Activated B cell treated with CpG ODN at 0.5 μM for 24 hours (primary cell): ENCODE data around the gene ARL16. TPM values are rescaled to one million over a fixed set of nuclear protein-coding genes. Genes with fewer than 3 reads are reported as not detected.

ENCODE experiments used
- ATAC-seq: fragments of 200-7000 bp; cut with Tn5 transposase; one replicate; pipeline ENCODE4 v1.10.0; 2021; ENCODE audit warnings: low read depth, mild to moderate bottlenecking, moderate library complexity
- CTCF ChIA-PET: fragments of 350-600 bp; sonication (Branson Sonifier 250); formaldehyde crosslinking; loops from one replicate; lab custom pipeline; 2021; ENCODE audit warnings: antibody characterized with exemption; lab: Charles Lee
- POLR2A ChIA-PET: fragments of 350-600 bp; sonication (Branson Sonifier 250); formaldehyde crosslinking; loops from one replicate; lab custom pipeline; 2021; ENCODE audit warnings: antibody characterized with exemption; lab: Charles Lee
- DNase-seq: peaks from one replicate; pipeline ENCODE4 v3.0.0; 2022
- H3K27ac Mint-ChIP-seq: one replicate; pipeline ENCODE4 v1.8.0; 2020; ENCODE audit warnings: mixed read lengths
- H3K27me3 Mint-ChIP-seq: one replicate; pipeline ENCODE4 v1.8.0; 2021; ENCODE audit warnings: mixed read lengths
- H3K36me3 Mint-ChIP-seq: one replicate; pipeline ENCODE4 v1.8.0; 2021; ENCODE audit warnings: low read depth, mixed read lengths
- H3K4me1 Mint-ChIP-seq: one replicate; pipeline ENCODE4 v1.8.0; 2021; ENCODE audit warnings: mixed read lengths
- H3K4me3 Mint-ChIP-seq: one replicate; pipeline ENCODE4 v1.8.0; 2020; ENCODE audit warnings: mild to moderate bottlenecking, mixed read lengths
- H3K9me3 Mint-ChIP-seq: one replicate; pipeline ENCODE4 v1.8.0; 2020; ENCODE audit warnings: mixed read lengths
- CTCF ChIP-seq: fragments of 200-600 bp; IDR thresholded peaks from one replicate; pipeline ENCODE4 v1.8.0; 2022; ENCODE audit warnings: antibody characterized with exemption, mild to moderate bottlenecking
- intact Hi-C: fragments of 100-400 bp; cut with micrococcal nuclease; formaldehyde crosslinking; loops from one replicate; pipeline ENCODE4 v1.15.1; 2024
- total RNA-seq: library from RNA; stranded (reverse); gene quantifications from 2 replicates; pipeline ENCODE4 v1.2.3, GENCODE V29; 2022

Gene ARL16
- total RNA-seq, 1 donor from 2014 or later: 33.3 TPM

DNA sequence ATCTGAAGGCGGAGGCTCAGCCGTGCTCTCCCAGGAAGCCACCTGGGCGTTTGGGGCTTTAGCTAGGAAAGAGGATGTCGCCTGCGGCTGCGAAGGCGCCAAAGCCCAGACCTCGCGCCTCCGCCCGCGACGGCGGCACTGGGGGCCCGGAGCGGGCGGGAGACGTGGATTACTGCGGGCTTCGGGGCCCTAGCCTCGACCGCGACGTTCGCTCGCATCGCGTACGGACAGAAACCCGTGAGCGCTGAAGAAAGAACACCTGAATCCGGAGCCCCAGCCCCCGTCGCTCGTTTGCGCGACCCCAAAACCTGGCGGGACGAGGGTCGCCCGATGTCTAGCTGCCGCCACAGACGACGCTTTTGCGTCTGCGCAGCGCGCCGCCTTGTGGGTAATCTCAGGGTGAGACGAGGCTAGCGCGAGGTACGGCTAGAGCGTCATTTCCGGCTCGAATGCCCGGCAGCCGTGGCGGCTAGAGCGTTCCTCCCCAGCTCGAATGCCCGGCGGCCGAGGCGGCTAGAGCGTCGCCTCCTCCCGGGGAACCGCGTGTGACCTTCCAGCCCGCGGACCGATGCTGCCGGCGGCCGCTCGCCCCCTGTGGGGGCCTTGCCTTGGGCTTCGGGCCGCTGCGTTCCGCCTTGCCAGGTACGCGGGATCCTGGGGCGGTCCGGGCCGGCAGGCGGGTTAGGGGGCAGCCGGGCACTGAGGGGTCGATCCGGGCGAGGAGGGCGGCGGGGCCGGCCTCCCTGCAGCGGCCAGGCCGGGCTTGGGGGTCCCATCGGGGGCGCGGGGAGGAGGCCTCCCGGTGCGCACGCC lies 19.5 kb upstream of the ARL16 start, which contains the start of gene MRPL12:
Gene MRPL12, plus strand, starts transcription at position 434 of the 813 bp plus-strand sequence. Its CDS starts 135 bp downstream, at position 569.
- ChIA-PET POLR2A (interaction anchor here (0.6 to 3.4 kb wide), 21 partner anchors 8 to 480 kb away, joined by 3 to 39 read pairs (median 4); partner anchors contain the start of genes ACTG1, ARL16, CCDC137 and CEP131), CTCF (interaction anchor here (0.7 to 1.6 kb wide), 2 partner anchors 19 to 28 kb away, joined by 4 to 5 read pairs; partner anchors contain the start of genes ARL16 and HGS)
- H3K36me3 Mint-ChIP-seq: peaks cover 56% of the 10 kb centered on the region

GRCh38 chr17:81701288-81702071 lies 17.9 kb upstream of the ARL16 start:
- Mint-ChIP-seq H3K4me3 (peak overlapping the region; percentile 89), H3K9me3 (no peaks in the 10 kb centered on the region)
- CTCF ChIA-PET: interaction anchor here (1.6 to 1.8 kb wide), 2 partner anchors 18 to 26 kb away, joined by 3 to 4 read pairs; partner anchors contain the start of genes ARL16 and HGS

More for the DNA sequence above, 19.5 kb upstream of the ARL16 start, which contains the start of gene MRPL12:
- DNase-seq (peak; percentile 84), ATAC-seq (peak; percentile 94)
- no peaks in the 10 kb centered on the region for H3K9me3 Mint-ChIP-seq
- peak within 1 kb of the TSS; percentile 86 for H3K27ac Mint-ChIP-seq
- H3K4me1 Mint-ChIP-seq: peaks cover 38% of the 10 kb centered on the region
- H3K4me3 Mint-ChIP-seq: peak within 1 kb of the TSS; percentile 89
- no peaks in the 10 kb centered on the region for H3K27me3 Mint-ChIP-seq
- TF ChIP-seq CTCF: no peak
- intact Hi-C loops: loop anchor here (1.0 to 2.0 kb wide), 5 partner anchors 9 to 157 kb away; partner anchors contain the start of genes ARL16, CCDC137, MCRIP1 and OXLD1

GRCh38 chr17:81700353-81701287 lies 17.0 kb upstream of the ARL16 start:
- ChIA-PET CTCF (interaction anchor here (1.8 kb wide), 1 partner anchor 17 kb away, joined by 3 read pairs; the partner anchor contains the start of genes ARL16 and HGS), POLR2A (no interaction called here)
- Mint-ChIP-seq H3K4me3 (peak overlapping the region; percentile 89), H3K27ac (no peak overlapping the region), H3K4me1 (peaks cover 36% of the 10 kb centered on the region), H3K9me3 (no peaks in the 10 kb centered on the region), H3K27me3 (no peaks in the 10 kb centered on the region), H3K36me3 (peaks cover 64% of the 10 kb centered on the region)
- no peak for TF ChIP-seq CTCF
- no peak for ATAC-seq
- no peak for DNase-seq
- intact Hi-C loops: no loop called here

More at GRCh38 chr17:81701288-81702071, 17.9 kb upstream of the ARL16 start:
- Mint-ChIP-seq H3K36me3 (peaks cover 65% of the 10 kb centered on the region), H3K27me3 (no peaks in the 10 kb centered on the region), H3K27ac (peak overlapping the region; percentile 86), H3K4me1 (peaks cover 38% of the 10 kb centered on the region)
- POLR2A ChIA-PET: interaction anchor here (0.8 to 3.4 kb wide), 3 partner anchors 10 to 34 kb away, joined by 3 to 39 read pairs (median 25); partner anchors contain the start of genes ARL16, CCDC137, HGS and OXLD1
- intact Hi-C loops: loop anchor here (2.0 kb wide), 1 partner anchor 35 kb away; the partner anchor contains the start of genes CCDC137 and OXLD1
- no peak for TF ChIP-seq CTCF
- DNase-seq (no peak), ATAC-seq (no peak)

DNA sequence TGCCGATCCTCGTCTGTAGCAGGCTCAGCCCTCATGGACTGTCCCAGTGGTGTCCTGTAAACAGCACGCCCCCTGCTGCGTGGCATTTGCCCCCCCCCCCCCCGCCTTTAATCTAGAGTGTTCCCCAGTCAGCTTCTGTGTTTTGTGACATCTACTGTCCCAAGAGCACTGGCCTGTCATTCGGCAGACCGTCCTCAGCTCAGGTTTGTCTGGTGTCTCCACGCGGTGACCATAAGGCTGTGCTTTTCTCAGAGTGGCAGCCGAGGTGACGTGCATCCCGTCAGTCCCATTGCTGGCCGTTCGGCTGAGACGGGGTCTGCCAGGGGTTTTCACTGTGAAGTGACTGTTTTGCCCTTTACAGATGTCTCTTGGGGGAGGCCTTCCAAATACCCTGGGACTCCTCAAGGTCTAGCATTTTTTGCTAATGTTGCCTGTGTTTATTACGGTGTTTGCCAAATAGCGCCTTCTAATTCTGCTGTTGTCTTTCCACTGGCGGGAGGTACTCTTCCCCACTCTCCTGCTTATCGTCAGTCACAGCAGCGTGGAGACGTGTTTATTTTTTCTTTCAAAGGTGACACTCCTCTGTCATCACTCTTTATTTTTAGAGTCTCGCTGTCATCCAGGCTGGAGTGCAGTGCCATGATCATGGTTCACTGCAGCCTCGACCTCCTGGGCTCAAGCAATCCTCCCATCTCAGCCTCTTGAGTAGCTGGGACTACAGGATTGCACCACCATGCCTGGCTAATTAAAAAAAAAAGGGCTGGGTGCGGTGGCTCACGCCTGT lies 13.9 kb upstream of the ARL16 start:
- Mint-ChIP-seq H3K27ac (no peak overlapping the region), H3K9me3 (no peaks in the 10 kb centered on the region), H3K4me1 (peaks cover 19% of the 10 kb centered on the region), H3K36me3 (peaks cover 58% of the 10 kb centered on the region), H3K27me3 (no peaks in the 10 kb centered on the region), H3K4me3 (no peak overlapping the region)
- POLR2A ChIA-PET: no interaction called here
- ATAC-seq (no peak), DNase-seq (no peak)
- intact Hi-C loops: no loop called here
- CTCF ChIA-PET: no interaction called here
- TF ChIP-seq CTCF: no peak
